NB4 (cell line): ENCODE results near the gene ABCC3.

Experiments used
- MAX ChIP-seq: IDR thresholded peaks from 2 replicates; pipeline ENCODE4 v1.6.1; 2011; ENCODE audit warnings: low read depth, low read length
- MYC ChIP-seq: IDR thresholded peaks from 2 replicates; pipeline ENCODE4 v1.6.1; 2011; ENCODE audit warnings: low read depth, low read length
- POLR2A ChIP-seq: IDR thresholded peaks from 2 replicates; pipeline ENCODE4 v1.6.1; 2011; ENCODE audit warnings: mild to moderate bottlenecking; ENCODE audit not compliant: insufficient read length; ENCODE audit errors: extremely low read depth
- TF ChIP-seq, protein P1 (sequence below): IDR thresholded peaks from one replicate; pipeline ENCODE4 v1.5.1; 2012; ENCODE audit warnings: low read depth, low read length

DNA sequence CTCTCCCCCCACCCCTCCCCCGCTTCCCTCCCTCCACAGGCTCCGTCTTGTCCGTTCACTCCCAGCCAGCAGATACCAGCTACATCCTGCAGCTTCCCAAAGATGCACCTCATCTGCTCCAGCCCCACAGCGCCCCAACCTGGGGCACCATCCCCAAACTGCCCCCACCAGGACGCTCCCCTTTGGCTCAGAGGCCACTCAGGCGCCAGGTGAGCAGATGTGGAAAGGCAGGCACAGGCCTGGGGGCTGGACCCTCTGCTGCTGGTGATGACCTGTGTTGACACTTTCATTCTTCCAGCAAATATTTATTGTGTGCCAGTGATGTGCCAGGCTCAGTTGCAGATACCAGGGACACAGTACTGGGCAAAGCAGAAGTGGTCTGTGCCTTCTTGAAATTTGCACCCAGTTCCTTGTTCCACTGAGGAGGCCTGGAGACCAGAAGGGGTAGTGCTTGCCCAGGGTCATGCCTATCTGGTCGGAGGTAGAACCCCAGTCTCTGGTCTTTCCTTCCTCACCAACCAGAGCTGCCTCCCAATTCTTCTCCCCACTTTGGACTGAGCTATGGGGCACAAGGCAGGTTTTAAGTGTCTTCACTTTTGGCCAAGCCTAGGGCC, 10.3 kb upstream of the ABCC3 start:
- TF ChIP-seq, protein P1, sequence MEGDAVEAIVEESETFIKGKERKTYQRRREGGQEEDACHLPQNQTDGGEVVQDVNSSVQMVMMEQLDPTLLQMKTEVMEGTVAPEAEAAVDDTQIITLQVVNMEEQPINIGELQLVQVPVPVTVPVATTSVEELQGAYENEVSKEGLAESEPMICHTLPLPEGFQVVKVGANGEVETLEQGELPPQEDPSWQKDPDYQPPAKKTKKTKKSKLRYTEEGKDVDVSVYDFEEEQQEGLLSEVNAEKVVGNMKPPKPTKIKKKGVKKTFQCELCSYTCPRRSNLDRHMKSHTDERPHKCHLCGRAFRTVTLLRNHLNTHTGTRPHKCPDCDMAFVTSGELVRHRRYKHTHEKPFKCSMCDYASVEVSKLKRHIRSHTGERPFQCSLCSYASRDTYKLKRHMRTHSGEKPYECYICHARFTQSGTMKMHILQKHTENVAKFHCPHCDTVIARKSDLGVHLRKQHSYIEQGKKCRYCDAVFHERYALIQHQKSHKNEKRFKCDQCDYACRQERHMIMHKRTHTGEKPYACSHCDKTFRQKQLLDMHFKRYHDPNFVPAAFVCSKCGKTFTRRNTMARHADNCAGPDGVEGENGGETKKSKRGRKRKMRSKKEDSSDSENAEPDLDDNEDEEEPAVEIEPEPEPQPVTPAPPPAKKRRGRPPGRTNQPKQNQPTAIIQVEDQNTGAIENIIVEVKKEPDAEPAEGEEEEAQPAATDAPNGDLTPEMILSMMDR: no peak
- no peak for TF ChIP-seq MAX
- TF ChIP-seq POLR2A: no peak
- TF ChIP-seq MYC: no peak
